Epidermal melanocyte (primary cell): ENCODE data around the gene LTO1.

Experiments
- DNase-seq: peaks from one replicate; pipeline ENCODE4 v3.0.0; 2011; ENCODE audit warnings: low spot score; ENCODE audit not compliant: insufficient read length

The LTO1 gene

GRCh38 chr11:69658626-69659450, 16.3 kb downstream of the LTO1 start:
- DNase-seq = no peak

DNA sequence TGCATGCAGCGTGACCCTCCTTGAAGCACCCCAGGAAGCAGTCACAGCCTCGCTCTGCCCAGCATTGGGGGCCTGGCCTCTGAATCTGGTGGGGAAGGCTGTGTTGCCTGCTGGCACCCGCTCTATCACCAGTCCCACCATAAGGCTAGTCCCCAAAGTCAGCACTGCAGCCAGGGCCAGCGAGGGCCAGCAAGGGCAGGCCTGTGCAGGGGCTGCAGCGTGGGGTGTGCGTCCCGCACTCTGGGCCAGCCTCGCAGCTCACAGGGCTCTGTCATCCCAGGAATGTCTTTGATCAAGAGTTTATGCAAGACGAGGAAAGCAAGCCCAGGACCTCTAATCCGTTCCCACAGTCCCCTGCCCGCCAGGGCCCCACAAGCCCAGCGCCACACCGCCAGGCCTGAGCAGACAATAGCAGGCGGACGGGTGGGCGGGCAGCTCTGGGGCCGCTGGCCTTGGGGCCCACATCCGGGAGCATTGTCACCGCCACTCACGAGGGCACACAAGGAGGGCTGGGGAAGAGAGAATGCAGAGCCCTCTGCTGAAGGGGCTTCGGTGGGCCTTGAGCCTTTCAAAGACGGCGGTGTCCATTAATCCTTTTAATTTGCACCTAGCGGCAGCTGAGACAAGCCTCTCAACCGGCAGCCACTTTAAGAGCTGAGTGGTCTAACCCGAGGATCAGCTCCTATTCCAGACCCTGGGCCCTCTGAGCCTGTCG, 17.1 kb downstream of the LTO1 start:
- no peak for DNase-seq

DNA sequence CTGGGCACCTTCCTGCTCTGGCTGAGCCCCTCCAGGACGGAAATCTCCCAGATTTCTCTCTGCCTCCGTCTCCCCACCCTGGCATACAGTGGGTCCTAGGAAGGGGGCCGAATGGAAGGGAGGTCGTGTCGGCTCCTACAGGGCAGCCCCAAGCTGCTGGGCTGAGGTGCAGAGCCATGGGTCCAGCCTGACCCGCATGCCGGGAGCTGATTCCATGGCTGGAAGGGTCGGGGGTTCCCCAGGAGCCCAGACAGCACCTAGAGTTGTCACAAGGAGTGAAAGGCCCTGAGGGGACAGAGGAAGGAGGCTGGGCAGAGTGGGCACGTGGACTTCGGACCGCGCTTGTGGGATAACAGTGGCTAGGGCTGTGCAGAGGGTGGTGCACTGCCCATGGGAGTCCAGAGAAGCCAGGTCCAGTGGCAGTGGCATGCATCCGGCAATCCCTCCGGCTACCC, 17.7 kb downstream of the LTO1 start:
- no peak for DNase-seq

- DNase-seq = no peak
Measured at GRCh38 chr11:69656536-69657455, 18.4 kb downstream of the LTO1 start.

DNA sequence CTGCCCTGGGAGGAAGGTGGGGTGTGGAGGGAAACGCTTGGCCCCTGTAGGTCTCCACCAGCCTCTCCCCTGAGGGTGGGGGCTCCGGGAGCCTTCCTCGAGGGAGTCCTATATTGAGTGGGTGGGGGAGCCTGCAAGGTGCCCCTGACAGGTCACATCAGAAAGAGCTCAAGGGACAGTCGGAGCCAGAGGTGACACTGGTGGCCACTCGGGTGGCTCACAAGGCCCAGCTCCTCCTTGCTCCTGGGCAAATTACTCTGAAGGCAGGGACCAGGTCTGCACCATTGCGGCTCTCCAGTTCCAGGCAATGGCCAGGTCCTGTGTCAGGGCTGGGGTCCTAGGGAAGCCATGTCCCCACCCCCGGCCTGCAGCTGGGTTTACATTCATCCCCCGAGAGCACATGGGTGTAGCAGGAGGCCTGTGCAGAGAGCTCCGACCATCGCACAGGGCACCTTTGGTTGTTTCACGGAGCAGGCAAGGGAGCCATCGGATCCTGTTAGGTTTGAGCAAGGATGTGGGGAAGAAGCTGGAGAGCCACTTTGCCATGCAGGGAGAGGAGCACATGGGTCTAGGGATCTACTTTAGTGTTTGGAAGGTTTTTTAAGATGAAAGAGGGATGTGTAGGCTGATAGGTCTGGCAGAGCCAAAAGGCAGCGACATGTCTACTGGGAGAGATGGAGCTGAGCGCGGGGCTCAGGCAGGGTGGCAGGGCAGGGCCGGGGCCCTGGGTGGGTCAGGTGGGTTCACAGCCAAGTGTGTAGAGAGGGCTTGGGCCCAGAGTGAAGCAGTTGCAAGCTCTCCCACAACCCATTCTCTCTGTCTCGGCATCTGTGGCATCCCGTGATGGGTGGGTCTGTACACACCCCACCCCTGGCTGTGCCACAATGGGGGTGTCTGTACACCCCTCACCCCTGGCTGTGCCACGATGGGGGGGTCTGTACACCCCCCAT, 19.4 kb downstream of the LTO1 start:
- no peak for DNase-seq

DNA sequence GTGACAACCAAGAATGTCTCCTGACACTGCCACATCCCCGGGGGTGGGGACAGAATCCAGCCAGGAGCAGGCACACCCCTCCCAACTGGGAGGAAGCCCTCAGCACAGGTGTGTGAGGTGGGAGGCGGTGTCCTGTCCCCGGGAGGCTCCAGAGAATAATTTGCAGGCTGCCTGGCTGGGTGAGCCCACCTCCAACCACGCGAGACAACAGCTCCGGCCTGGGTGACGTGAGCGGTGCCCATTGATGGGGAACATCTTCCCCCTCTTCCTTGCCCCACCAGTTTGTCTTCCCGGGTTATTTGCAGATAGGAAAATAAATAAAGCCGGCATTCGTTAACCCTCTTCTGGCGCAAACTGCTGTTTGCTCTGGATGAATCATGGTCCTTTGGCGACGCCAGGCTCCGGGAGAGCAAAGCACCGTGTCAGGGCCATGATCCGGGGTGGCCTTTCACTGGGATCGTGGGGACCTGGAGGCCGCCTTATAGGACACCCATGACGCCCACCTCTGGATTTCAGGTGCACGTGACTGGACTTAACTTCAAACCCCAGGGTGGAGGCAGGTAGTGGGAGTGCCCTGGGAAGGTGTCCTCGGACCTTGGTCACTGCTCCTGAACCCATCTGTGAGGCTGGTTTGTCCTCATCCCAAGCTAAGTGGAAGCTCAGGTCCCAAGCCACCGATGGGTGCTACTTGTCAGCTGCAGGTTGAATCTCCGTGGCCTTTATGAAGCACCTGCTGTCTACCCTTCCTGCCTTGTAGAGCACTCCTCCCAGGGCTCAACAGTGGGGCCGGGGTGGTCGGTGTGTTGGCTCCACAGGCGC, 20.3 kb downstream of the LTO1 start:
- no peak for DNase-seq

DNA sequence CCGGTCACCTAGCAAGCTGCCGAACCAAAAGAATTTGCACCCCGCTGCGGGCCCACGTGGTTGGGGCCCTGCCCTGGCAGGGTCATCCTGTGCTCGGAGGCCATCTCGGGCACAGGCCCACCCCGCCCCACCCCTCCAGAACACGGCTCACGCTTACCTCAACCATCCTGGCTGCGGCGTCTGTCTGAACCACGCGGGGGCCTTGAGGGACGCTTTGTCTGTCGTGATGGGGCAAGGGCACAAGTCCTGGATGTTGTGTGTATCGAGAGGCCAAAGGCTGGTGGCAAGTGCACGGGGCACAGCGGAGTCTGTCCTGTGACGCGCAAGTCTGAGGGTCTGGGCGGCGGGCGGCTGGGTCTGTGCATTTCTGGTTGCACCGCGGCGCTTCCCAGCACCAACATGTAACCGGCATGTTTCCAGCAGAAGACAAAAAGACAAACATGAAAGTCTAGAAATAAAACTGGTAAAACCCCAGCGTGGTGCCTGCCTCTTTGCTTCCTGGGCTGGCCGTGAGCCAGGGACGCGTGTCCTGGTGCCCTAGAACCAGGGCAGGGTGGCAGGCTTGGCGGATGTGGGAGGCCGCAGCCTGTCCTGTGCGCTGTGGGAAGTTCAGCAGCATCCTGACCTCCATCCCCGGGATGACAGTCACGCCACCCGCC, 21.0 kb downstream of the LTO1 start:
- DNase-seq = no peak

- no peak for DNase-seq
Measured at GRCh38 chr11:69653406-69653960, 21.7 kb downstream of the LTO1 start.

GRCh38 chr11:69652999-69653398, 22.2 kb downstream of the LTO1 start:
- DNase-seq = no peak

DNA sequence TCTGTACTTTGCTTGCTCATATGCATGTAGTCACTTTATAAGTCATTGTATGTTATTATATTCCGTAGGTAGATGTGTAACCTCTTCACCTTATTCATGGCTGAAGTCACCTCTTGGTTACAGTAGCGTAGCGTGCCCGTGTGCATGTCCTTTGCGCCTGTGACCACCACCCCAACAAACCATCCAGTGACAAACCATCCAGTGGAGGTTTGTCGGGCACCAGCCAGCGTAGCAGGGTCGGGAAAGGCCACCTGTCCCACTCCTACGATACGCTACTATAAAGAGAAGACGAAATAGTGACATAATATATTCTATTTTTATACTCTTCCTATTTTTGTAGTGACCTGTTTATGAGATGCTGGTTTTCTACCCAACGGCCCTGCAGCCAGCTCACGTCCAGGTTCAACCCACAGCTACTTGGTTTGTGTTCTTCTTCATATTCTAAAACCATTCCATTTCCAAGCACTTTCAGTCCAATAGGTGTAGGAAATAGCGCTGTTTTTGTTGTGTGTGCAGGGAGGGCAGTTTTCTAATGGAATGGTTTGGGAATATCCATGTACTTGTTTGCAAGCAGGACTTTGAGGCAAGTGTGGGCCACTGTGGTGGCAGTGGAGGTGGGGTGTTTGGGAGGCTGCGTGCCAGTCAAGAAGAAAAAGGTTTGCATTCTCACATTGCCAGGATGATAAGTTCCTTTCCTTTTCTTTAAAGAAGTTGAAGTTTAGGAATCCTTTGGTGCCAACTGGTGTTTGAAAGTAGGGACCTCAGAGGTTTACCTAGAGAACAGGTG, 23.1 kb downstream of the LTO1 start:
- DNase-seq = no peak

DNA sequence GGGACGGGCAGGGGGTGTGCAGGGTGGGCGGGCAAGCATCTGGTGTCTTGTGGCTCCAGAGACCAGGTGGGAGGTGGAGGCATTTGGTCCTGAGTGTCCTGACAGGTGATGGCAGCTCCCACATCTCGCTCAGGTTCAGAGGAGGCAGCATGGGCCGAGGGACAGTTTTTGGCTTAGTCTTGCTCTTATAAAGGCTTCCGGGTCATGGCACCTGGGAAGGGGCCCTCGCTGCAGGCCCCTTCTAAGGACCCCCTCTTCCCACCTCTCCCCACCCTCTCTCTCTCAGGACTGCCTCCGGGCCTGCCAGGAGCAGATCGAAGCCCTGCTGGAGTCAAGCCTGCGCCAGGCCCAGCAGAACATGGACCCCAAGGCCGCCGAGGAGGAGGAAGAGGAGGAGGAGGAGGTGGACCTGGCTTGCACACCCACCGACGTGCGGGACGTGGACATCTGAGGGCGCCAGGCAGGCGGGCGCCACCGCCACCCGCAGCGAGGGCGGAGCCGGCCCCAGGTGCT, 24.3 kb downstream of the LTO1 start:
- no peak for DNase-seq

DNA sequence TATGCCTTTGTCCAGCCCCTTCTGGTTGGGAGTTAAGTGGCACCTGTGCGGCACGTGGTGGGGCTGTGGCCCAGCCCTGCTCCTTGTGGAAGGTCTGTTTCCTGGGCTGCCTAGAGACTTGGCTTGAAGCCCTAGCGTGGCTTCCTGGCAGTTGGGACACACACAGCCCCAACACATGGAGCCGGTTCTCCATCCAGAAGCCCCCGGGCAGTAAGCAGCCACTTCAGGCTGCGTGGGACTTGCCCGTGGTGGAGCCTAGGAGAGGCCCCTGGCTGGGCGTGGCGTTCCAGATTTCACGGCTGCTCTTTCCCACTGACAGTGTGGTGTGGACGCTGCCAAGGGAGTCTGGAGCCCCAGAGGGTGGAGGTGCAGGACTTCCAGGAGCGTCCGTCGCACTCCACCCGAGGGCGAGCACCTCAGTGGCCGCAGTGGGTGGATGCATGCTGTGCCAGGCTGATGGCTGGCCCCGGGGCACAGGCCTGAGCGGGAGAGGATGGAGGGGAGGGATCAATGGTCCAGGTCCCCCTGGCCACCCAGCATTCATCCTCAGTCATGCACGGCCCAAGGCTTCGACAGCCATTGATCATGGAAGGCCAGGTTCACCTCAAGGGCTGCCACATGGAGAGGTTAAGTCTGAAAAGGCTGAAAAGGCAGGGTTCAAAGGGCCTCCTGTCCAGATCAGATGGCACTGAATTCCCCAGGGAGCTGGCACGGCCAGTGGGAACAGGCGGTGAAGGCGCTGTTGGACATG, 24.9 kb downstream of the LTO1 start:
- no peak for DNase-seq

DNA sequence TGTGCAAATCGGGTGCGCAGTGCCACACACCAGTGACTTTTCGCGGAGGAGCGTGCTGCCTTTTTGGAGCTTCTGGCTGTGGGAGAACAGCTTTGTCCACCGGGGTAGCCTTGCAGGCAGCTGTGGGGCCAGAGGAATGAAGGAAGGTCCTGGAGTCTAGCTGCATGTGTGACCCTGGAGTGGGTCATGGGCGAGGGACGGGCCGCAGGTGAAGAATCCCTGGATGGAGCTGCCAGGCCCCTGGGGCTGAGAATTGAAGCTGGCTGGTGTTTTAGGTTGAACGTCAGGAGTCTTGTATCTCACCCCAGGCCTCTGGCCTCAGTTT, 25.6 kb downstream of the LTO1 start:
- no peak for DNase-seq

DNA sequence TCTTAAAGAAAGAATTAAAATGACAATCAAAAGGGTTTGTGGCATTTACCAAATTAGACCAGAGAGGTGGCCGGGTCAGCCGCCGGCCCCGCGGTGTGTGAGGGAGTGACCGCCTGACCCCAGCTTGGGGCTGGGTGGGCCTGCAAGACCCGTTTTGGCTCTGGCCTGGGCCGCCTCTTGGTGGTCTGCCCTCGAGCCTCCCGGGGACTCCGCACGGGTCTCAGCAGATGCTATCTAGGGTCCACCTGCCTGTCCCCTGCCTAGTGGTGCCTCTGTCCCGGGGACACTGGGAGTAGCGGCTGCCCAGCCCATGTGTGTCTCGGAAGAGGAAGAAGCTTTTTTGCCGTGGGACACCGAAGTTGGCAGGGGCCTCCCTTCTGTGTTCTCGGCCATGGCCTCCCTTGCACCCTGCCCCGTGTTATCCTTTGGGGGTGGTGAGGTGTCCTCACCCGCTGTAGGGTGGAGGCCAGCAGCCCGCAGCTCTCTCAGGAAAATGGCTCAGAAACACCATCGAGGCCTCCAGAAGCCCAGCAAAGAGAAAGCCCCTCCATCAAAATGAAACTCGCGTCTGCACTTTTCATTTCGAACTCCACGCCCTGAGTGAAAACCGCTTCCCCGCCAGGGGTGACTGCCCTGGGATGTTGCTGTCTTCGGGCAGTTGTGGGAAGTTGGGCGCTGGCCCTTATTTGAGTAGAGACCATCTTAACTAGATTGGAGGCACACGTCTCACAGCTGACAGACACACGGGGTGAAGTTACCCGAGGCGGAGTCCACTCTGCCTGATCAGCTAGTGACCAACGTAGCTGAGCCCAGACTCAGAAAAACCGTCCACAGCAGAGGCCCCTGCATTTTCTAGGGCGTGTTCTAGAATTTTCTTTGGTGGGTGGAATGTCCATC, 26.2 kb downstream of the LTO1 start:
- DNase-seq = no peak

GRCh38 chr11:69647761-69648497, 27.2 kb downstream of the LTO1 start:
- no peak for DNase-seq

DNA sequence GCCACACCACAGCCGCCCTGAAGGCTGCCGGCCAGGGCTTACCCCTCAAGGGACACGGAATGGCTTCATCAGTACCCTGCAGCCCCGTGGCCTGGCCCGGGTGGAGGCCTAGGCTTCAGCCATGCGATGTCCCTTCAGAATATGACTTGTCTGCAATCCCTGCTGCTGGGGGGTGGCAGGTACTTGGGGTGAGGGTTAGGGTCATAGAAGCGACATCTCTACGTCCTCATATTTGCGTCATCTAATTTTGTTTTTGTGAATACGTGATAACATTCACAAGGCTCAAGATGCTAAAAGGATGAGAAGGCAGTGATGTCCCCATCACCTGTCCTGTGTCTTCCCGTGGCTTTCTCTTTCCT, 27.8 kb downstream of the LTO1 start:
- DNase-seq = no peak
